Measurements from ENCODE around the gene ADCY2.

Gene ADCY2

DNA sequence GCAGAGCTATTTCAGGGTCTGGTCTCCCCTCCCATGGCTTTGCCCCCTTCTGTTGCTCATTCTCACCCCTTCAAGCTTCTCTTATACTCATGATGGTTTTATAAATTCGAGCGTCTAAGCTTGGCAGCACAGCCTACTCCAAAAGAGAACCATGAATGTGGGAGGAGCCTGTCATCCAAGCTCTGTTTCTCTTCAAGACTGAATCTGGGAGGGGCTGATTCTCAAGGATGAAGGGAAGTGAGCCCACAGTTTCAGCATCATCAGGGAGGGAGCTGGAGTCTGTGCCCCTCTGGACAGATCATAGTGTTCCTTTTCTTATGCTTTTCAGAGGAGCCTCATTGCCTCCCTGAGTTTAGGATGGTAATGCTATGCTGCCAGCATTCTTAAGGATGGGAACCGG is 286.4 kb downstream of the ADCY2 start:
- no peaks in the 10 kb centered on the region for H3K27me3 ChIP-seq (replicated peaks; ENCODE audit: control insufficient read depth, insufficient read depth, low read length, poor library complexity, severe bottlenecking)
- no peak for DNase-seq
- no peak overlapping the region for H3K27ac ChIP-seq (ENCODE audit: insufficient read depth, low read length, poor library complexity, severe bottlenecking)
- H3K4me3 ChIP-seq (ENCODE audit: insufficient read depth, low read depth, low read length, poor library complexity, severe bottlenecking), result no peak overlapping the region
- H3K4me1 ChIP-seq (ENCODE audit: control insufficient read depth, insufficient read depth, low read length, poor library complexity, severe bottlenecking), result no peaks in the 10 kb centered on the region
- H3K9me3 ChIP-seq (ENCODE audit: control insufficient read depth, low read length), result no peaks in the 10 kb centered on the region
- H3K36me3 ChIP-seq (ENCODE audit: control insufficient read depth, insufficient read depth, low read length), result no peaks in the 10 kb centered on the region

DNA sequence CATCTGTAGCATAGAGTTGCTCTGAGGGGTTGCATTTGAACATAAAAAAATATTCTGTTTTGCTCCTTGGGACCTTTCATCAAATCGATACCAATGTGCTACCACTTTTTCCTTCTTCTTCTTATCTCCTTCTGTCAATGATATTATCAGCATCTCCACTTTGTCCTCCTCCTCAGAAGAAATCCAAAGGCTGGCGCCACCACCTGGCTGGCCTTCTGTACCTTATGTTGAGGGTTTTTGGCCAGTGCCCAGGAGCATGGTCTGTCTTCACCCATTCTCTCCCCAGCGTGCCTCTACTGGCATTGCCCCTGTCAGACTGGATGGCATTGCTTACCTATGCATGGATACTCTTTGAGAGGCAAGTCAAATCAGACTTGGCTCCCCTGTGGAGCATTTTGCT is 287.8 kb downstream of the ADCY2 start:
- no peak for DNase-seq
- Histone ChIP-seq H3K4me3 (ENCODE audit: insufficient read depth, low read depth, low read length, poor library complexity, severe bottlenecking) (no peak overlapping the region), H3K9me3 (ENCODE audit: control insufficient read depth, low read length) (no peaks in the 10 kb centered on the region), H3K36me3 (ENCODE audit: control insufficient read depth, insufficient read depth, low read length) (no peaks in the 10 kb centered on the region), H3K27me3 (replicated peaks; ENCODE audit: control insufficient read depth, insufficient read depth, low read length, poor library complexity, severe bottlenecking) (no peaks in the 10 kb centered on the region), H3K4me1 (ENCODE audit: control insufficient read depth, insufficient read depth, low read length, poor library complexity, severe bottlenecking) (no peaks in the 10 kb centered on the region), H3K27ac (ENCODE audit: insufficient read depth, low read length, poor library complexity, severe bottlenecking) (no peak overlapping the region)

DNA sequence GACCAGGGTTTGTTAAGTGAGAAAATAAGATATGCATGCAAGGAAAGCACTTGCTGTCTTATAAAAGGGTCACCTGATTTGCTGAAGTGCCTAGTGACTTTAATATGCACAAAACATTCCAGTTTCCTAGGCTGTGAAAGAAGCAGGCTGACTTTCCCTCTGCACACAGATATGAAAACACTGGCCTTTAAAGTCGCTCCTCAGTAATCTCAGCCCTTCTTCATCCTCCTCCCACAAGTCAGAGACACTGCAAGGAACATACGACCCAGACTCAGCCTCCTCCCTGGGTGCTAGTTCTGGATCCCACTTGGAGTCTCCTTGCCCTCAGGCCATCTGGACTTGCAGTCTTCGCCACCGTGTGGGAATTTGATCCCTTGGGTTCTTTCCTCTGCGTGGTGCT is 288.9 kb downstream of the ADCY2 start:
- H3K9me3 ChIP-seq (ENCODE audit: control insufficient read depth, low read length), result no peaks in the 10 kb centered on the region
- no peak overlapping the region for H3K27ac ChIP-seq (ENCODE audit: insufficient read depth, low read length, poor library complexity, severe bottlenecking)
- no peaks in the 10 kb centered on the region for H3K27me3 ChIP-seq (replicated peaks; ENCODE audit: control insufficient read depth, insufficient read depth, low read length, poor library complexity, severe bottlenecking)
- H3K4me3 ChIP-seq (ENCODE audit: insufficient read depth, low read depth, low read length, poor library complexity, severe bottlenecking), result no peak overlapping the region
- H3K36me3 ChIP-seq (ENCODE audit: control insufficient read depth, insufficient read depth, low read length), result no peaks in the 10 kb centered on the region
- no peaks in the 10 kb centered on the region for H3K4me1 ChIP-seq (ENCODE audit: control insufficient read depth, insufficient read depth, low read length, poor library complexity, severe bottlenecking)
- no peak for DNase-seq

DNA sequence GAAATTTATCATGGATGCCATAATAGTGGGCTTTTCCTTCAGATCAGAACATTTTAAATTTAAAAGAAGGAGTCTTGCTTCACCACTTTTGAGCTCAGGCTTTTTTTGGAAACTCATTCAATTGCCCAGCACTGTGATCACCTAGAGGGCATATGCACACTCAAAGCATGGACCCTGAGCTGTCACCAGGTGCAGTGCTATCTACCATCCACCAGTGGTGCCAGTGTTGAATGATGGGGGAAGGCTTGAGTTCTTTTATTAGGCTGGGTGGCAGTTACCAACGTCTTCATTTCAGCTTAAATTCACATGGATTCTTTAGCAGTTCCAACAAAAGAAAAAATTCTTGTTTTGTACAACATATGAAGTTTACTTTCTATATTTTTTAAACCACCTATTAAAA is 290.9 kb downstream of the ADCY2 start:
- Histone ChIP-seq H3K4me3 (ENCODE audit: insufficient read depth, low read depth, low read length, poor library complexity, severe bottlenecking) (no peak overlapping the region), H3K4me1 (ENCODE audit: control insufficient read depth, insufficient read depth, low read length, poor library complexity, severe bottlenecking) (no peaks in the 10 kb centered on the region), H3K27ac (ENCODE audit: insufficient read depth, low read length, poor library complexity, severe bottlenecking) (no peak overlapping the region), H3K9me3 (ENCODE audit: control insufficient read depth, low read length) (no peaks in the 10 kb centered on the region), H3K27me3 (replicated peaks; ENCODE audit: control insufficient read depth, insufficient read depth, low read length, poor library complexity, severe bottlenecking) (no peaks in the 10 kb centered on the region), H3K36me3 (ENCODE audit: control insufficient read depth, insufficient read depth, low read length) (no peaks in the 10 kb centered on the region)
- DNase-seq, result no peak

DNA sequence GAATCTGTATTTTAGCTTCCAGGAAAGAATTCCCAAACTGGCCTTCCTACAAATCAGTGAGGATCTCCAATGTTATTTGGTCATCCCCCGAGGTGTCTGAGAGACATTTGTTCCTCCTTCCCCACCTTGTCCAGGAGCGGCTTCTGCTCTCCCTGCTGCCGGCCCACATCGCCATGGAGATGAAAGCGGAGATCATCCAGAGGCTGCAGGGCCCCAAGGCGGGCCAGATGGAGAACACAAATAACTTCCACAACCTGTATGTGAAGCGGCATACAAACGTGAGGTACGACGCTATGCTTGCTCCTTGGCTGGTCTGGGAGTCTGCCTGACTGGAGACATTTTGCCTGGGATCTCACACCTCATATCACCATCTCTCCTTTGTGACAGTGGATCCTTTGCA is 294.6 kb downstream of the ADCY2 start:
- DNase-seq, result no peak
- Histone ChIP-seq H3K27ac (ENCODE audit: insufficient read depth, low read length, poor library complexity, severe bottlenecking) (no peak overlapping the region), H3K36me3 (ENCODE audit: control insufficient read depth, insufficient read depth, low read length) (no peaks in the 10 kb centered on the region), H3K4me3 (ENCODE audit: insufficient read depth, low read depth, low read length, poor library complexity, severe bottlenecking) (no peak overlapping the region), H3K4me1 (ENCODE audit: control insufficient read depth, insufficient read depth, low read length, poor library complexity, severe bottlenecking) (no peaks in the 10 kb centered on the region), H3K27me3 (replicated peaks; ENCODE audit: control insufficient read depth, insufficient read depth, low read length, poor library complexity, severe bottlenecking) (no peaks in the 10 kb centered on the region), H3K9me3 (ENCODE audit: control insufficient read depth, low read length) (no peaks in the 10 kb centered on the region)

DNA sequence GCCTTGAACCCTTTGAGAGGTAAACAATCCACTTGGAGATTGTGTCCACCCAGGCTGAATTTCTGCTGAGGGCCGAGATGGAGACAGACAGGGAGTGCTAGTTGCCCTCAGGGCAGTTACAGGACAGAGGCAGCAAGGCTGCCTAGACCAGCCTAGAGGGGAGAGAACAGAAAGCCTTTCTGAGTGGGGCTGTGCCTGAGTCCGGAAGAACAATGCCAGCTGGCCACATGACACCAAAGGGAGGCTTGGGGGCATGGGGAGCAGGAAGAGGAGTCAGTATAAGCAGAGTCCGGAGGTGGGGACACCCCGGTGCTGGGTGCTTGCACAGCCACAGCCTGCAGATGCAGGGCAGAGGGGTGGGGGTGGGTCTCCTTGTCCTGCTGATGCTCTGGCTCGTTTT is 309.3 kb downstream of the ADCY2 start:
- Histone ChIP-seq H3K4me3 (ENCODE audit: insufficient read depth, low read depth, low read length, poor library complexity, severe bottlenecking) (no peak overlapping the region), H3K4me1 (ENCODE audit: control insufficient read depth, insufficient read depth, low read length, poor library complexity, severe bottlenecking) (no peaks in the 10 kb centered on the region), H3K9me3 (ENCODE audit: control insufficient read depth, low read length) (no peaks in the 10 kb centered on the region), H3K27ac (ENCODE audit: insufficient read depth, low read length, poor library complexity, severe bottlenecking) (no peak overlapping the region), H3K36me3 (ENCODE audit: control insufficient read depth, insufficient read depth, low read length) (no peaks in the 10 kb centered on the region), H3K27me3 (replicated peaks; ENCODE audit: control insufficient read depth, insufficient read depth, low read length, poor library complexity, severe bottlenecking) (no peaks in the 10 kb centered on the region)
- no peak for DNase-seq

DNA sequence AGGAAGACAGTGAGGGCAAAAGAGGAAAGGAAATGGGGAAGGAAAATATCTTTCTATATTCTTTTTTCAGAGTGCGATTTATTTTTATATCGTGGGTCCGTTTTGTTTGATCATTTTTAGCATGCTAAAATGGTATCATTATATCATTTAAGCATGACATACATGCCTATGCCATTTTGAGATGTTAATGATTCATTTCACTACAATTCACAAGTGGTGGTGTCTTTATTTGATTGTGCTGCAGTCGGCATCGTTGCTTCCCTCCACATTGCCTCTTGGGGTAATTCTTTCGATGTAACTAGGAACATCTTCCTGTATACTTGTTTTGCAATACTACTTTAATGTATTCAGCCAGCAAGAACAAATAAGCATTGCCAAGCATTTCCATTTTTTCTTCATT is 309.8 kb downstream of the ADCY2 start:
- Histone ChIP-seq H3K9me3 (ENCODE audit: control insufficient read depth, low read length) (no peaks in the 10 kb centered on the region), H3K27ac (ENCODE audit: insufficient read depth, low read length, poor library complexity, severe bottlenecking) (no peak overlapping the region), H3K27me3 (replicated peaks; ENCODE audit: control insufficient read depth, insufficient read depth, low read length, poor library complexity, severe bottlenecking) (no peaks in the 10 kb centered on the region), H3K36me3 (ENCODE audit: control insufficient read depth, insufficient read depth, low read length) (no peaks in the 10 kb centered on the region), H3K4me1 (ENCODE audit: control insufficient read depth, insufficient read depth, low read length, poor library complexity, severe bottlenecking) (no peaks in the 10 kb centered on the region), H3K4me3 (ENCODE audit: insufficient read depth, low read depth, low read length, poor library complexity, severe bottlenecking) (no peak overlapping the region)
- no peak for DNase-seq

DNA sequence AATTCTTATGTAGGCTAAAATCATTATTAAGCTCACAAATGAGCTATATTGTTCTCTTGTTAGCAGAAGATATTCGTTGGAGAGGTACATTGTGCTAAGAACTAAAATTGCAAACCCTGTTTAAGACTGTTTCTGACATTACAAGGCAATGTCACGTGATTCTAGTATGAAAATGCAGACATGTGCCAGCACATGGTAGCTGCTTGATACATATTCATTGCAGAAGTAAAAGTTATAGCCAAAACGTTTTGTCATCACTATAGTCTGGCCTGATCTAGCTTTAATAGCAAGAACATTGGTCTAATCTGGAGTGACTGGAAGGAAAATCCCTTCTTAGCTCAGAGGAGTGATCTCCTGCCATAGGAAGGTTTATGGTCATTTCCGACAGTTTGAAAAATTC is 310.3 kb downstream of the ADCY2 start:
- H3K27ac ChIP-seq (ENCODE audit: insufficient read depth, low read length, poor library complexity, severe bottlenecking), result no peak overlapping the region
- no peaks in the 10 kb centered on the region for H3K27me3 ChIP-seq (replicated peaks; ENCODE audit: control insufficient read depth, insufficient read depth, low read length, poor library complexity, severe bottlenecking)
- no peaks in the 10 kb centered on the region for H3K4me1 ChIP-seq (ENCODE audit: control insufficient read depth, insufficient read depth, low read length, poor library complexity, severe bottlenecking)
- no peaks in the 10 kb centered on the region for H3K36me3 ChIP-seq (ENCODE audit: control insufficient read depth, insufficient read depth, low read length)
- H3K4me3 ChIP-seq (ENCODE audit: insufficient read depth, low read depth, low read length, poor library complexity, severe bottlenecking), result no peak overlapping the region
- H3K9me3 ChIP-seq (ENCODE audit: control insufficient read depth, low read length), result no peaks in the 10 kb centered on the region
- DNase-seq, result no peak

DNA sequence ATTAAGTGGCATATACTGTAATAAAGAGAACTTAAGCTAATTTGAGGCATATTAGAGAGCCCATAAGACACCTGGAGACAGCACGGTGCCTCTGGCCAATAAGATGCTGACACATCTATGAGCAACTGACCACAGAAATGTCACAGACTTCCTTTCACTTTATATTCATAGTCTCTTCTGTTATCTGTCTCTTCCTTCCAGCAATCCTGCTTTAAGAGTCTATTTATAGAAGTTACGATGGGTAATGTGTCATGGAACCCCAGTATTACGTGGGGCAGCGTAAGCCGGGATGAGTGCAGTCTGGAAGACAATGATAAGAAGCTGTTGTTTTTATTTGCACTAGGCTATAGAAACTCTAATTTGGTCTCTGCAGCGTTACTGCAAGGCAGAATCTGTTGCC is 318.2 kb downstream of the ADCY2 start:
- Histone ChIP-seq H3K9me3 (ENCODE audit: control insufficient read depth, low read length) (no peaks in the 10 kb centered on the region), H3K27me3 (replicated peaks; ENCODE audit: control insufficient read depth, insufficient read depth, low read length, poor library complexity, severe bottlenecking) (no peaks in the 10 kb centered on the region), H3K27ac (ENCODE audit: insufficient read depth, low read length, poor library complexity, severe bottlenecking) (no peak overlapping the region), H3K4me1 (ENCODE audit: control insufficient read depth, insufficient read depth, low read length, poor library complexity, severe bottlenecking) (no peaks in the 10 kb centered on the region), H3K36me3 (ENCODE audit: control insufficient read depth, insufficient read depth, low read length) (no peaks in the 10 kb centered on the region), H3K4me3 (ENCODE audit: insufficient read depth, low read depth, low read length, poor library complexity, severe bottlenecking) (no peak overlapping the region)
- DNase-seq, result no peak

DNA sequence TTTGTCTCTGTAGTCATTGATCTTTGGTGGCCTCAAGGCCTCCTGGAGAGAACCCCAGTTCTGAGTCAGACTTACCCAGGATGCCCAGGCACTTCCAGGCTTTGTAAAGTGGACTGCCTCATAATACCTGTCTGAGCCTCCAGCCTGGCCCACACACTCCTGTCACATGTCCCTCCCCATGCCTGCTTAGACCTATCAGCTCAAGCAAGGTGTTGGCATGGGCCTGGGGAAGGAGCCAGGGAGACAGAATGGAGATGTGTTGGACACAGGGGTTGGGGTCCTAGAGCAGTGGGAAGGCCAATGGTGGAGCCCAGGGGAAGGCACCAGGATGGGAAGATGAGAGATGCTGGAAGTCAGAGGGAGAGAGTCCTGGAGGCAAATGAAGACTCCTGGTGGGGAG is 318.8 kb downstream of the ADCY2 start:
- Histone ChIP-seq H3K27me3 (replicated peaks; ENCODE audit: control insufficient read depth, insufficient read depth, low read length, poor library complexity, severe bottlenecking) (no peaks in the 10 kb centered on the region), H3K36me3 (ENCODE audit: control insufficient read depth, insufficient read depth, low read length) (no peaks in the 10 kb centered on the region), H3K27ac (ENCODE audit: insufficient read depth, low read length, poor library complexity, severe bottlenecking) (no peak overlapping the region), H3K9me3 (ENCODE audit: control insufficient read depth, low read length) (no peaks in the 10 kb centered on the region), H3K4me3 (ENCODE audit: insufficient read depth, low read depth, low read length, poor library complexity, severe bottlenecking) (no peak overlapping the region), H3K4me1 (ENCODE audit: control insufficient read depth, insufficient read depth, low read length, poor library complexity, severe bottlenecking) (no peaks in the 10 kb centered on the region)
- no peak for DNase-seq

DNA sequence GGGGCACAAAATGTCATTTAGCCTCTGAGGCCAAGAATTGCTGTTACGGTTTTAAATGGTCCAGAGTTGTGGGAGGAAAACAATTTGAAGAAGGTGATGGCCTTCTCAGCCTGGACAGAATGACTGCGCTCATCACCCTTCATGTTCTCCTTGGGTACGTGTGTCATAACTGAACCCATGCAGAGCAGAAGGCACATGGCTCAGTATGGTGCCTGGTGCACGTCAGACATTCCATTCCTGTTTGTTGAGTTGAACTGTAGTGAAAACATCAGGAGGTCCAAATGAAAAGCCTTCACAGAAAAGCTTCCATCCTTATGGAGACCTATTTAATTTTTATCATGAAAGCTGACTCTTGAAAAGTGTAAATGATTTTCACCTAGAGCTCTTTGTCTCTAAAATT is 321.8 kb downstream of the ADCY2 start:
- DNase-seq, result no peak
- H3K9me3 ChIP-seq (ENCODE audit: control insufficient read depth, low read length), result no peaks in the 10 kb centered on the region
- H3K4me1 ChIP-seq (ENCODE audit: control insufficient read depth, insufficient read depth, low read length, poor library complexity, severe bottlenecking), result no peaks in the 10 kb centered on the region
- no peak overlapping the region for H3K27ac ChIP-seq (ENCODE audit: insufficient read depth, low read length, poor library complexity, severe bottlenecking)
- no peaks in the 10 kb centered on the region for H3K27me3 ChIP-seq (replicated peaks; ENCODE audit: control insufficient read depth, insufficient read depth, low read length, poor library complexity, severe bottlenecking)
- no peak overlapping the region for H3K4me3 ChIP-seq (ENCODE audit: insufficient read depth, low read depth, low read length, poor library complexity, severe bottlenecking)
- H3K36me3 ChIP-seq (ENCODE audit: control insufficient read depth, insufficient read depth, low read length), result no peaks in the 10 kb centered on the region

Data from effector memory CD4-positive, alpha-beta T cell (primary cell).